Pancreas (tissue), 10 donors: ENCODE measurements around the gene ZNF605. TPM values are rescaled to one million over a fixed set of nuclear protein-coding genes. Genes with fewer than 3 reads are reported as not detected.

Experiments used
- ATAC-seq, 4 donors: fragments of 200-7000 bp; cut with Tn5 transposase; one replicate each; pipeline versions ENCODE4 v1.8.0 to v1.9.1; 2020; ENCODE audit warnings: mild to moderate bottlenecking in 4 of 4, moderate library complexity in 4 of 4
- DNase-seq, 6 donors: peaks; one replicate each; pipeline ENCODE4 v3.0.0-alpha.2; 2020
- FAIRE-seq: peaks from 2 replicates; lab custom pipeline; 2012; peaks lifted over from hg19 to GRCh38; lab: Jason Lieb, UNC
- H3K27ac ChIP-seq, 4 donors: fragments of 200-600 bp; sonication (generic); 1 replicate in 3 of 4; 2 replicates in 1 of 4; pipeline versions ENCODE4 v1.5.0 to v1.8.0; 2020
- H3K27me3 ChIP-seq, 4 donors: fragments of 200-600 bp; one replicate each; pipeline ENCODE4 v1.8.0; 2021
- H3K36me3 ChIP-seq, 3 donors: fragments of 200-600 bp; sonication (generic) in 1 of 3; one replicate each; pipeline versions ENCODE4 v1.5.0 to v1.8.0; 2020 to 2021
- H3K4me1 ChIP-seq, 3 donors: fragments of 200-600 bp; one replicate each; pipeline ENCODE4 v1.8.0; 2021
- H3K4me3 ChIP-seq, 4 donors: fragments of 200-600 bp; sonication (generic) in 2 of 4; one replicate each; pipeline versions ENCODE4 v1.5.0 to v1.8.0; 2020 to 2021
- H3K9me3 ChIP-seq, 4 donors: fragments of 200-600 bp; one replicate each; pipeline ENCODE4 v1.8.0; 2021
- CTCF ChIP-seq, 4 donors: fragments of 200-600 bp; sonication (generic) in 3 of 4; IDR thresholded peaks; one replicate each; pipeline versions ENCODE4 v1.5.0 to v1.8.0; 2021; ENCODE audit warnings: antibody characterized with exemption in 4 of 4
- WGBS, 2 donors: extraction: QIAGEN DNeasy Blood & Tissue Kit; methylation state at CpG; one replicate each; pipeline ENCODE4 v1.1.7; 2013; 5-methylcytosine and 5-hydroxymethylcytosine counted together
- intact Hi-C, 3 donors: fragments of 100-400 bp; cut with DNase I; formaldehyde crosslinking; loops; one replicate each; pipeline versions ENCODE4 v1.11.1 to v1.14.2; 2022
- polyA plus RNA-seq, 2 donors: library from polyadenylated mRNA; stranded (reverse); fragments of 200-250 nt; gene quantifications; one replicate each; pipeline ENCODE4 v1.2.3, GENCODE V29; 2013
- total RNA-seq, 6 donors: library from RNA; stranded (reverse); fragmentation: NEBNext Ultra II Directional in 4 of 6; extraction: Animal tissue kit (Norgen Biotek cat#: 25700) in 4 of 6; gene quantifications; one replicate each; pipeline versions ENCODE4 v1.2.1 to v1.2.4, GENCODE V29; 2021 to 2023
- donor health status: healthy with polysubstance abuse.
- donor health status: DM: no; HTN: no; CAD: no; lungs with moderate emphysema.
- donor health status: DM: no; HTN: no; CAD: no.
- donor health status: control.
- donor health status: control.
- donor health status: Bipolar disorder and iron deficiency.
- donor health status: DM: yes; HTN: yes; CAD: no.
- donor health status: DM: no; HTN: no; CAD: no.
- donor health status: DM: no; HTN: no; CAD: no.
- donor health status: DM: yes; HTN: yes; CAD: no.

ZNF605 gene
- total and polyA plus RNA-seq, 8 donors = 3.3 to 8.6 (median 4.2) TPM

GRCh38 chr12:132926415-132926833 lies 29.7 kb downstream of the ZNF605 start:
- WGBS, 2 donors = 97 to 99% methylated on average over 6 of the region's 6 CpGs
- Histone ChIP-seq H3K4me3 (no peak overlapping the region), H3K9me3 (peaks cover 0 to 30% (median 17%) of the 10 kb centered on the region in 4 donors), H3K36me3 (peaks cover 0 to 40% (median 10%) of the 10 kb centered on the region in 3 donors), H3K27me3 (no peaks in the 10 kb centered on the region), H3K4me1 (no peaks in the 10 kb centered on the region), H3K27ac (no peak overlapping the region)
- no peak for TF ChIP-seq CTCF (IDR thresholded peaks at IDR 0.05)
- intact Hi-C loops = no loop called here
- ATAC-seq (no peak), DNase-seq (no peak), FAIRE-seq (no peak)

- Histone ChIP-seq H3K9me3 (peaks cover 0 to 28% (median 17%) of the 10 kb centered on the region in 4 donors), H3K36me3 (peaks cover 0 to 40% (median 10%) of the 10 kb centered on the region in 3 donors), H3K4me3 (no peak overlapping the region), H3K27me3 (no peaks in the 10 kb centered on the region), H3K4me1 (no peaks in the 10 kb centered on the region), H3K27ac (no peak overlapping the region)
- no peak for TF ChIP-seq CTCF (IDR thresholded peaks at IDR 0.05)
- no peak for FAIRE-seq
- DNase-seq = no peak
- WGBS, 2 donors = 96 to 99% methylated on average over 8 of the region's 8 CpGs
- intact Hi-C loops = no loop called here
- ATAC-seq = no peak
Measured at GRCh38 chr12:132925597-132926414, 30.3 kb downstream of the ZNF605 start.

GRCh38 chr12:132924356-132924755 lies 31.8 kb downstream of the ZNF605 start:
- 96 to 100% methylated on average over 3 of the region's 3 CpGs for WGBS, 2 donors
- DNase-seq (no peak), FAIRE-seq (no peak), ATAC-seq (no peak)
- H3K9me3 ChIP-seq = peaks cover 0 to 24% (median 17%) of the 10 kb centered on the region in 4 donors
- no peaks in the 10 kb centered on the region for H3K27me3 ChIP-seq
- no peak overlapping the region for H3K4me3 ChIP-seq
- TF ChIP-seq CTCF (IDR thresholded peaks at IDR 0.05) = no peak
- intact Hi-C loops = no loop called here
- H3K36me3 ChIP-seq = peaks cover 0 to 29% (median 6%) of the 10 kb centered on the region in 3 donors
- H3K4me1 ChIP-seq = no peaks in the 10 kb centered on the region
- no peak overlapping the region for H3K27ac ChIP-seq

GRCh38 chr12:132923356-132923909 lies 32.7 kb downstream of the ZNF605 start:
- Histone ChIP-seq H3K36me3 (peaks cover 0 to 22% (median 4%) of the 10 kb centered on the region in 3 donors), H3K4me3 (no peak overlapping the region), H3K9me3 (peaks cover 0 to 24% (median 17%) of the 10 kb centered on the region in 4 donors), H3K27me3 (no peaks in the 10 kb centered on the region), H3K4me1 (no peaks in the 10 kb centered on the region), H3K27ac (no peak overlapping the region)
- FAIRE-seq = no peak
- TF ChIP-seq CTCF (IDR thresholded peaks at IDR 0.05) = no peak
- intact Hi-C loops = no loop called here
- ATAC-seq = no peak
- no peak for DNase-seq
- WGBS, 2 donors = 39 to 48% methylated on average over 1 of the region's 1 CpG
